T-helper 22 cell (primary cell): Measurements from ENCODE around the gene BIVM.

ENCODE experiments used
- DNase-seq: peaks from one replicate; pipeline ENCODE4 v3.0.0-alpha.2; 2020; ENCODE audit warnings: low read depth

Gene BIVM

DNA sequence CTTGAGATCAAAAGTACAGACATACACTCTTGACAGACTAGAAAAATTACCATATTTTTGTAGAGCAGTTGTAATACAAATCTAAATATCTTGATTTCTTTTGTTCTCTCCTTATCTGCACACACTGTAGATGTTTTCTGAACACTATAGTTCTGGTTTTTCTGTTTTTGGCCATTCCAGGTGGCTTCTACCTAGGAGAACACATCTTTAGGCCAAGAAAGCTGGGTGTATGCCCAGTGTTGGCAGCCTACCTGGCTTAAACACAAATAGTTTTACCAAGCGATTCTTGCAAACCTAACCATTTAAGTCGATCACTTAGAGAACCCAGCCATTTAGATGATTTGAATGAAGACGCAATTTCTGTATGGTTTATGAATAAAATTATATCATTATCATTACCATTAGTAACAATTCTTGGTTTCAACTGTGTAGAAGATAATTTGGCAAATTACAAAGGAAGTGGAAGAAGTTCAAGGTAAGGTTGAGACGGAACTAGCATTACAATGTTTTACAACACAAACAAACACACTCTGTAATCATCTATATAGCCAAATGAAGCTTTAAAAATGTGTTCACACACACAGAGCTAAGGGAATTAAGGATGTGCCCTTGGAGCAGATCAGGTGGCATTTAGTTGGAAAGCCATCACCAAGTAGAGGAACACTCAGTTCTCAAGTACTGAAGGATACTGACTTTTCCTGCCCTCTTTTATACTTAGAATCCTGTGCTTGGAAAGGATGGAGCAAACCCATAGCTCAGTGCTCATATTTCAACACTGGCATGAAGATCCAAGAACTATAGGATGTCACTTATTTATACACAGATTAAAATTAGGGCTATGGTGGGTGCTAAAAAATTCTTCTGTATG, 83.1 kb downstream of the BIVM start:
- DNase-seq: no peak
